ENCODE measurements around the gene BCAS1.
"Not testable (repeated sequence)": the region's sequence is repeated elsewhere in the genome, so short reads cannot be mapped to it uniquely, and the experiment has no call there.

The BCAS1 gene

DNA sequence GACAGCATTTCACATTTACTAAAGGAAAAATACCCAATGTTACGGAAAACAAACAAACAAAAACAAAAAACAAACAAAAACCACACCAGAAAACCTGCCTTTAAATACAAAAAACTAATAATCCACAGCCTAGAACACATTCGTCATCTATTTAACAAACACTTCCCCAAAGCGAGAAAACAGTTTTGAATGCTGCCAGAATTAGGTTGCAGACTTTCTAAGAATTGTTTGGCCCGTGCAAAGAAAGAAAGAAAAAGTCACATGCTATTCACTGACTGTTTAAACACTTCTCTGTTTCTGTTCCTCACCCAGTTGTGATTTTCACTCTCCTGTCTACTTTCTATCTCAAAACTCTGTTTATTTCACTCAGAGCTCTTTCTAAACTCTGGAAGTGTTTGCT, 52.5 kb downstream of the BCAS1 start:
- DNase-seq: no peak

DNA sequence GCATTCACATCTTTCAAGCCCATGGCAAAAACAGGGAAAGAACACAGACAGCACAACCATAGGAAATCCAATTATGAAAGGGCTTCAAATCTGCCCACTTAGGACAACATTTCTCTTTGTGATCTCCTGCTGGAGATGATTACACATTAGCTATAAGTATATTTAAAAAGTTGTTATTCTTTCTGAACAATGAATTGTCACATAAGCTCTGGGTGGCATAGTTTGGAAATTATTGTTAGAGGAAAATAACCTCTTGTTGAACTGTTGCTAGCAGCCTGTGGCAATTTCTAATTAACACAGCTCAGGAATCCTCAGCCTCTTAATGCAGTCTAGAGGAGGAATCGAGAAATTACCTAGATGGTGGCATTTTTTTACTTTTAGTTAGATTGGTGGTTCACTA, 54.9 kb downstream of the BCAS1 start:
- DNase-seq: no peak

DNA sequence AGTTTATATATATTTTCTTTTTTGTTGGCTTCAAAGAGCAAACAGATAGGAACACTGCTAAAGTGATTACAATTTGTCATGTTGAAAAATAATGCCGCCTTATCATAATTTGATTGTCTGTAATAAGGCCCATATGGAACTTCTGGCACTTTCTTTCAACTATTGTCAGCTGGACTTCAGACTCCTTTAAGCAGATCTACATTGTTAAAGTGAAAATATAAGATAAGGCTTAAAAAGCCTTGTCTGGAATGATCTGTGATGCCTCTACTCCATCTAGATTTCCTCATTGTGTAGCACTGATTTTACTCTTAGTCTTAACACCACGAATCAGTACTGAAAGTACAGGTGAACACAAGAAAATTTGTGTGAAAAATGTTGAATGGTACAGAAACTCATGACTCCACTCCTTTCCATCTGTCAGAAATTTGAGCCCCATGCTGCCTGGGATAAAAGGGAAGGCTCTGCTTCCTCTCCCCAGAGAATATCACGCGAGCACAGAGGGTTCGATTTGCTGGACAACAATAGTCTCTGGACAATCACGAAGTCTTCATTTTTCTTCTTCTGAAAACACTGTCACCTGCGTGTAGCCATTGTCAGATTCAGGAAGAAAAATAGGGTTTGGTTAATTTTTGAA, 56.0 kb downstream of the BCAS1 start:
- DNase-seq: no peak

DNA sequence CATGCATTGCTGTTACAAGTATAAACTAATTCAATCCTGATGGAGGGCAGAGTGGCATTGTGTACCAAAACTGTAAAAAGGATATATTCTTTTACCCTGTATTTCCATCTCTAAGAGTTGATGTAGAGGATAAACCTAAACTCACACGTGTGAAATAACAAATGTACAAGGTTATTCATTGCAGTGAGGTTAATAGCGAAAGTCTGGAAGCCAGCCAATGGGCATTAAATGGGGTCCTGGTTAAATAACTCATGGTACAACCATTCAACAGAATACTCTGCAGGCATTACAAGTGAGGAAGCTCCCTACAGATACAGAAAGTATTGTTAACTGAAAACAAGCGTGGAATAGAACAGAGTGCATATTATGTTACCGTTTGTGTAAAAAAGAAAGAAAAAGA, 56.9 kb downstream of the BCAS1 start:
- no peak for DNase-seq

DNA sequence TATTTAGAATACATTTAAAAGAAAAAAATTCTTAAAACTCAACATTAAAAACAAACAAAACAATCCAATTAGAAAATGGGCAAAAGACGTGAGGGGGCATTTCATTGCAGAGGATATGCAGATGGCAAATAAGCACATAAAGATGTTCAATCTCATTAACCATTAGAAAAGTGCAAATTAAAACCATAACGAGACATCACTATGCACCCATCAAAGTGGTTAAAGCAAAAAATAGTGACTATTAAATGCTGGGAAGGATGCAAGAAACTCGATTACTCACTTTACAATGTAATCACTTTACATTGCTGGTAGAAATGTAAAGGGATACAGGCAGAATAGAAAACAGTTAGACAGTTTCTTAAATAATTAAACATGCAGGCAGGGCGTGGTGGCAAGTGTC, 59.0 kb downstream of the BCAS1 start:
- DNase-seq: no peak

DNA sequence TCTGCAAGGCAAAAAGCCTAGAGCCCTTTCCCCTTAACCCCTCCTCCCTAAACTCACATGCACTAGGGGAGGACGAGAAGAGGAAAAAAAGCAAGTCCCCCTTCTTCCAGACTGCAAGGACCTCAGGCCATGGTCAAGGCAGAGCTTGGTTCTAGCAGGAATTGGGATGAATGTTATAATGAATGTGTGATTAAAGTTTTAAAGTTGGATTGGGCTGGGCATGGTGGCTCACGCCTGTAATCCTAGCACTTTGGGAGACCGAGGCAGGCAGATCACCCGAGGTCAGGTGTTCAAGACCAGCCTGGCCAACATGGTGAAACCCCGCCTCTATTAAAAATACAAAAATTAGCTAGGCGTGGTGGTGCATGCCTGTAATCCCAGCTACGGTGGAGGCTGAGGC, 64.2 kb downstream of the BCAS1 start:
- DNase-seq: not testable (repeated sequence)

DNA sequence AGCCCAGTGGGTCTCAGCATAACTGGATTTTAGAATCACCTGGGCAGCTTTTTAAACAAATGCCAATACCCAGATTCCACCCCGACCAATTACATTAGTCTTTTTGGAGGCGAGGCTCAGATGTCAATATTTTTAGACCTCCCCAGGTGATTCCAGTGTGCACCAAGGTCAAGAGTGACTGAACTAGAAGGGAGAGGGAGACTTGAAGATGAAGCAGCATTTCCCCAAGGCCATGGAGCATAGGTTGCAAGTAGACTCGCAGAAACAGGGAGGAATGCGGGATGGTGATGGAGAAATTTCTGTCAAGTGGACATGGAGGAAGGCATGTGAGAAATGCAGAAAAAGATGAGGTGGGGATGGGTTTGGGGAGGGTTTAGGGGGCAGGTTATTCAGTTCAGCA, 64.9 kb downstream of the BCAS1 start:
- no peak for DNase-seq

DNA sequence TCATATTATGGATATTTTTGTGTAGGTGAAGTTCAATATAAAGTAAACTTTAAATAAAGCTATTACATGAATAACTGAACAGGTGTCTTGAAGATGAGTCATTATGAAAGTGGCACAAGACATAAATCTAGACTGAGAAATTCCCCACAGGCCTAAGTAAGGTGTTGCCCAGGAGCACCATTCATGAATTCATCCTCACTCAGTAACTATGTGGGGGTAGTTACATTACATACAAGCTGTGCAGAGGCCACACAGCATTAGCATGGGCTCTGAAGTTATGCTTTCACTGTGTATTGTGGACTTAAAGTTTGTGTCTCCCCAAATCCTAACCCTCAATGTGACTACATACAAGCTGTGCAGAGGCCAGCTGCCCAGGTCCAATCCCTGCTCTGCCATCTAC, 65.9 kb downstream of the BCAS1 start:
- no peak for DNase-seq

DNA sequence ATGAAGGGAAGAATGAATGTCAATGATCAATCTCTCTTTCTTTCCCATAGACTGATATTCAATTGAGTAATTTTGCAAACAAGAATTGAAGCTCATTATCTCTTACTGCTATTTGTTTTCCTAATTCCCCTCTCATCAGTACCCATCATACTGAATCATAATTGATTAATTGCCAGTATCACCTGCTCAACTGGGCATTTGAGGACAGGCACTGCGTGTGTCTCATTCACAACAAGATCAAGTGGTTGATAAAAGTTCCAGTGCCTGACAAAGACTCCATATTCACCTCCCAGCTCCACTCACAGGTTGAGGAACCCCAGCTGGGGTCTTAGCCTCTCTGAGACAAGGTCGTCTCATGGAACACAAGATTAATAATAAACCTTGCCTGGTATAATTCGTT, 67.7 kb downstream of the BCAS1 start:
- DNase-seq: no peak

DNA sequence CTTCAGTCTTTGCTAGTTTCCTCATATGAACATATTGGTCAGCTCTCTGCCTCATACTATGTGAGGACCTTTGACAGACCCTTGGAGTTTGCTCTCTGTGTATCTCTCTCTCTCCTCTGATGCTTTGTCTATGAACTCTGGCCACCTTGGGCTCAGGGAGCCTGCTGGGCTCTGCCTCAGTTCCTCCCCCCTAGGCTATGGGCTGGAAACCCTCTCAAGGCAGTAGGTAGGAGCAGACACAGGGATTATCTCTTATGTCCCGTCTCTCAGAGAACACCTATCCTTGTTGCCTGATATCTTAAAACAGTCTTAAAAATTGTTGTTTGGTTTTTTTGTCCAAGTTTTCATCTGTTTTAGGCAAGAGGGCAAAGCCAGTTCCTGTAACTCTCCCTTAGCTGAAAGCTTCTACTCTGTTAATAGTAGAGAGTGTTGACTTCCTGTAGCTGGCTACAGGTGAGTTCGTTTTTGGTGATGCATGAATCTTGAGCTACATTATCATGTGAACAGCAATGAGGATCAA, 68.3 kb downstream of the BCAS1 start:
- no peak for DNase-seq

DNA sequence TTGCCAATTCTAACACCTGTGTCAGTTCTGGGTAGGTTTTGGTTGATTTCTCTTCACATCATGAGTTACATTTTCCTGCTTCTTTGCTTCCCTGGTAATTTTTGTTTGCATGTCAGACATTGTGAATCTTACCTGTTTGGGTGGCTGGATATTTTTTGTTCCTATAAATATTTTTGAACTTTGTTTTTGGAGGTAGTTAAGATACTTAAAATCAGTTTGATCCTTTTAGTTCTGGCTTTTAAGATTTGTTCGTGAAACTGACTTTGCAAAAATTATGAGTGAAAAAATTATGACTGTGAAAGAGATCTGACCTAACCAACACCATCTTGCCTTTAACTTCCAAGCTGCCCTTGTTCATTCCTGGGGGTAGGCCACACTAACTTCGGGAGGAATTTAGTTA, 69.5 kb downstream of the BCAS1 start:
- no peak for DNase-seq

DNA sequence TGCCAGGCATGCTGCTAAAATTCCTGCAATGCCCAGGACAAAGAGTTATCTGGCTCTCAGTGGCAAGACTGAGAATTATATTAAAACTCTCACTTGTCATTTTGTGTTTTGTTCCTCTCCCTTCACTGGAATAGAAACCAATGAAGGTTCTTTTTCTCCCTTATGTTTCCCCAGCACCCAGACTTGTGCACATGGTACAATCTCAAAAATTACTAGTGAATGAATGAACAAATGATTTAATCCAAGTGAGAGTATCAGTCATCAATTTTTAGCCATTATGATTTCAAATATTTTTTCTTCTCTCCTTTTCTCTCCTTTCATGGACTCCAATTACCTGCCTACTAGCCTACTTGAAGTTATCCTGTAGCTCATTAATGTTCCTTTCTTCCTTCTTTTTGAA, 70.1 kb downstream of the BCAS1 start:
- DNase-seq: no peak

DNA sequence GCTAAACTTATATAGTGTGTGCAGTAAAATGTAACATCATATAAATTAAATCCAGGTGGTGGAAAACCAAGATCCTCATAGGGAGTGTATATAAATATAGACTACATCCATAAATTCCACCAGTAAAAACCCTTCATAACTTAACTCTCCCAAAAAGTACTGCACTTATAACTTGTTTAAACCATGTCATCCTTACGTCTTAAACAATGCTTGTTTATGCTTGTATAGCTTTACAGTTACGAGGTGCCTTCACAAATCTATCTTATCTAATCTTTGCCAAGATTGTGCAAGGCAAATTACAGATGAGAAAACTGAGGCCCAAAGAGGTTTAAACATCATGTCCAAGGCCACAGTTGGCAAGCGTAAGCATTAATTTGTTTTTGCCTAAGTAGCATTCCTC, 71.3 kb downstream of the BCAS1 start:
- DNase-seq: no peak

DNA sequence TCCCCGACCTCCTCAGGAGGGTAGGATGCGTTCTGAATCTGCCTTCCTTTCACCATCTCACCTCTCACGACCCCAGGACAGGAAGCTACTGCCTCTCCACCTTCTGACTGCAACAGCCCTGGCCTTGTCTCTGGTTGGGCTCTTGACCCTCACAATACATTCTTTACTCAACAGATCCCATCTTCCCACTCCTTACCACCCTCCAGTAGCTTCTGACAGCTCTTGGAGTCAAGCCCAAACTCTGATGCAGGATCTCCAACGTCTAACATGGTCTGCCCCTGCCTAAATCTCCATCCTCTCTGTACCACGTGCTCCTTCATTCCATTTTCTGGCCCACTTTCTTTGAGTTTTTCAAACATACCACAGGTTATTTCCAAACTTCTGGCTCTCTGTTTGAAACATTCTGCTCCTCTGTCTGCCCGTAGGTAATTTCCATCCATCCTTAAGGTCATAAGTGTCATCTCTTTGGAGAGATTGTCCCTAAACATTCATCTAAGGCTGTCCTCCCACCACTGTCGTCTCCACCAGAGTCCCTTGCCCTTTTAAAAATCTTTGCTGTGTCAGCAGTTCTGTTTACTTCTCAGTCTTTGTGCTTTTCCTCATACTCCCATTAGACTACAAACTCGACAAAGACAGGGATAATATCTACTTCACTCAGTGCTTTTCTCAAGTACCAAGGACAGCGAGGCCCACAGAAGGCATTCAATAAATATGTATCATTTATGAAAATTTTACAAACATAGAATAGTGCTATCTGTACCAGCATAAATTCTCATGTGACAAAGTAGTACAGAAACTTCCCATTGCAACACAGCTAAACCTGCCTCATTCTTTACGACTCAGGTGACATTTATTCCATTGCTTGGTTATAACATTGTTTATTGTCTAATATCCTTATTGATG, 73.6 kb downstream of the BCAS1 start:
- no peak for DNase-seq

DNA sequence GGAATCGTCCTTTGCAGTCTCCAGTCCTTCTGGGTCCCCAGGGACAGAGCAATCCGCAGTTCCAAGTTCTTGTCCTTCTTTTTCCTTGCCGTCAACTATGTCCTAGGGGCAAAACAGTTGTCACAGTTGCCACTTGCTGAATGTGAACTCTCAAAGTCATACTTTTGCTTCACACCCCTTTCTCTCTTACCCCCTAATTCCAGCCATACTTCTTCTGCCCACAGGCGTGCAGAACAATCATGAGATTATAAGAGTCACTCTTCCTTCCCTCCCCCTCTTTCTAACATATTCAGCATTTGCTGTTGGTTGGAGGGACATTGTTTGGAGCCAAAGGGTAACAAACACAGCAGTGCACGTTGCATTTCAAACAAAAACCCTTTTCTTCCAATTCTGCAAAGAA, 74.4 kb downstream of the BCAS1 start:
- DNase-seq: no peak

DNA sequence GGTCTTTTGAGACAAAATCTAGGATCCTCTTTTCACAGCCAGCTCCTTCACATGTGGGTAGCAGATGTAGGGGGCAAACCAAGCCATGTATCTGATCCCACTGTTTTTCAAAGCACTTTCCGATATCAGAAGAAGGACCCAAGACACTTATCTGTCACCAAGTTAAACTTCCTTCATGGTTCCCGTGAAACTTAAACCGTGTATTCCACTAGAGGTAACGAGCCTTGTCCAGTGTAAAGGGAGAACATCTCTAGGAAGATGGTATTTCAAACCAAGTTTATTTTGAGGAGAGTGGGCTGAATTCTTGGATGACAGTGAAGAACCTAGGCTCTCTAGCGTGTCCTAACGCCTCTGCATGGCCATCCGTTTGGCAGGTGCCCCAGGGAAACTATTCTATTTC, 76.3 kb downstream of the BCAS1 start:
- DNase-seq: no peak

DNA sequence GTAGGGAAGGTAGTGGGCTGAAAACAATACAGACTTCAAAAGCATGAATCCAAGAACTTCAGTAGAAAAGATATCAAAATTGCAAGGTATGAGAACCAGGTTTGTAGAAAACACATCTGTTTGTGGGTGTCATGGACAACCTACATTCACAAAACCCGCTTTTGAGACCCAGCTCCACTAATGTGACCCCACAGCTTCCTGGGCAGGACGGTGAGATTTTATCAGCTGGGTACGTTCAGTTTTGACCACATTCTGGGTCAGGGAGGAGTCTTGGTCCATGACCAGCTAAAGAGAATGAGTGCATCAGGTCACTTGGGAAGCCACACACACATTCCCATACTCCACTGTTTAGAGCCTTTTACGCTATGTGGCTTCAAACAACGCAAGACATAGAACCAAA, 77.1 kb downstream of the BCAS1 start:
- no peak for DNase-seq

DNA sequence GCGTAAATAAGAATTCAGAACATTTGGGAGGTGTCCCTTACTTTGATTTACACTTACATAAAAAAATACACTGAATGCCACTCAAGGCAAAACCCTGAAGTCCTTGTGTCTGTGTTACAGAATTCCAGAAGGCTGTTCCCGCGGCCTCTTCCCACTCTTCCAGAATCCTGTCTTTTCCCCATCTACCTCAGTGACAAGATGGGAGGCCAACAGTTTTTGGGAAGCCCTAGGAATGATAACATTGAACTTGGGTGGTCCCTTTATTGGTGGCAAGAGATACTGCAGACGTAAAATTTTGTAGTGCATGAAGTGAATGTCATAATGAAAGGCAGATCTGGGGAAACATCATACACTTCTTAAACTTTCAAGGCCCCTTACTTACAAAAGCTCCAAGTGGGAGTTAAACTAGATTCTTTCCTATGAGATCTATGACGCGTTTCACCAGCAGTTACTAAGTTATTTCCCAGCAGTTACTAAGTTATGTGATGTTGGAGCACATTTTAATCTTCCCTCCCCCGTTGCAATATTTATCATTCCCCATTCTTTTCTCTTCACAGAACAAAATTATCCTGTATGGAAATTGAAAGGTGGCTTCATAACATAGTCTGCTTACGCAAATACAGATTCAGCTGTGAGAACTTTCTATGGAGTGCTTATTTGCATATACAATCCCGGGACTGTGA, 79.5 kb downstream of the BCAS1 start:
- DNase-seq: no peak

DNA sequence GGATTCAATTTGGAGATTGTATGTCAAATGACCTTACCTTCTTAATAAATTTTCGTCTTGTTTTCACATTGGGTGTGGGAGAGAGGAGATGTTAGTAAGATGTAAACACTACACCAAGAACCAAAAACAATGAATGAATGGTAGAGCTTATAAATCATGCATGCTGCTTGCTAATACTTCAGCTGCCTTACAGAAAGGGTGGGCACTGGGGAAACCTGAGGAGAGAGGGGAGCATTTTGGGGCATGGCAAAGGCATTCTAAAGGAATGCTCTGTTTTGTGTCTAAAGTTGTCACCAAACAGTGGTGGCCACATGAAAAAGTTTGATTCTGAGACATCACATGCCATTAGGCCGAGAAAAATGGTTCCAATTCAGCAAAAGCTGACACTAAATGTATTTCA, 80.4 kb downstream of the BCAS1 start:
- no peak for DNase-seq

DNA sequence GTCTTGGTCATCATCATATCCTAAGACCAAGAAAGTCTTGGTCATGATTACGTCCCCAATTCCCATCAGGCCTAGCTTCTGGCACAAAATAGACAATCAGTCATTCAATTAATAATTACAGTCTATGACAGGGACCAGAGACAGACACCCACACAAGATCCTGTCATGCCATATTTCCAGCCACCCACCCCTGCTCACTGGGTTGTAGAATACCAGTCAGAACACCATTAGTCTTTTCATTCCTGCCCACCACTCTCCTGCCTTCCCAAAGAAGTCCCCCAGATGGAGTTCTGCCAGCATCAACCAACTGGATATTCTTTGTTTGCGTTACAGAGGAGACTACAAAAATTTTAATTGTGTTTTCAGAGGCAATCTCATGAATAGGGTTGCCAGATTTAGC, 81.0 kb downstream of the BCAS1 start:
- DNase-seq: no peak

DNA sequence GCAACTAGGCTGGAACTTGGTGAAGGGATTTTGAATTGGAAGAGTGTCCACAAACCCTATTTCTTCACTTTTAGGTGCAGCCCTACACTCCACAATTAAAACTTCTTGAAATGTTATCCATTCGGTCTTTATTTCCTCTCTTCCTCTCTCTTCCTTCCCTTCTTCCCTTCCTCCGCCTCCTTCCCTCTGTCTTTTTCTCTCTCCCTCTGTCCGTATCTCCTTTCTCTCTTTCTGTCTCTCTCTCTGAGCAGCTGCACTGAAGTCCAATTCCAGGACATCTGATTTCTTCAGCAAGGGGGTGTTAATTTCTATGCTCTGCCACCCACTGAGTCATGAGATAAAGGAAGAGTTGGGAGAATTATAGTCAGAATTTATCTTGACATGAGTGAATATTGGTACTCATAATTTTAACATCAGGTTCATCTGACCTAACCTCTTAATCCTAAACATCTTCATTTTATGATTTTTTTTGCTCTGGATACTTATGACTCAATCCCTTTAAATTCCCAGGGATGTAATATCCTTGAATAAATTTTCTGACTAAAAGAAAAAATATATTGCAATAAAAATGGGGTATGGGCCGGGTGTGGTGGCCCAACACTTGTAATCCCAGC, 84.2 kb downstream of the BCAS1 start:
- DNase-seq: no peak

DNA sequence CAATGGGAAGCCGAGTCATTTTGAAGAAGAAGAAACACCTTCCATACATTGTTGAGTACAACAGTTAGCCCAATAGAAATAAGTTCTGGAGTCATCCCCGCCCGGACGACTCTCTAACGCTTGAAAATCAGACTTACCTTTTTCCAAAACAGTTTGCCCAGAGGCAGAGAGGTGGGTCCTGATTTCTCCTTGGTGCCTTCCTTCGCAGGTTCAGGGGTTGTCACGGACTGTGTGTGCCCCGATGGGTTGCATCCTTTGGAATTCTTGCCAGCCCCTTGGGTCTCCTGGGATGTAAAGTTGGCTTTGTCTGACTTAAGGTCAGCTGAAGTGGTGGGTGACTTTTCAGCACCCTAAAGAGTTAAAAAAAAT, 85.3 kb downstream of the BCAS1 start:
- no peak for DNase-seq

All from right kidney (tissue), 1 donor.